ENCODE measurements around the gene CNIH4. TPM values are rescaled to one million over a fixed set of nuclear protein-coding genes. Genes with fewer than 3 reads are reported as not detected.

Gene CNIH4
- total RNA-seq, 1 experiment from 2014 or later = 77.8 TPM

- no peak for TF ChIP-seq PRDM15 (CRISPR knock-in tag; IDR thresholded peaks at IDR 0.05)
Measured at GRCh38 chr1:224399887-224400286, 43.2 kb downstream of the CNIH4 start (continued).

- no peak for TF ChIP-seq E2F5 (CRISPR knock-in tag; IDR thresholded peaks at IDR 0.05)
- no peak for TF ChIP-seq TEAD4 (CRISPR knock-in tag; IDR thresholded peaks at IDR 0.05)
- TF ChIP-seq ZNF425 (CRISPR knock-in tag; conservative IDR thresholded peaks at IDR 0.05) = no peak
- no peak for TF ChIP-seq SMAD4 (CRISPR knock-in tag; IDR thresholded peaks at IDR 0.05)
- TF ChIP-seq NR3C1 (CRISPR knock-in tag; conservative IDR thresholded peaks at IDR 0.05; ENCODE audit: low read depth) = no peak
- no peak for TF ChIP-seq JUN (CRISPR knock-in tag; IDR thresholded peaks at IDR 0.05)
- no peak for TF ChIP-seq NFYB (CRISPR knock-in tag; conservative IDR thresholded peaks at IDR 0.05; ENCODE audit: low read depth)
- no peak for TF ChIP-seq E2F4 (CRISPR knock-in tag; IDR thresholded peaks at IDR 0.05; ENCODE audit: borderline replicate concordance, low read depth)
- TF ChIP-seq SP1 (CRISPR knock-in tag; conservative IDR thresholded peaks at IDR 0.05) = no peak
- no peak for TF ChIP-seq SMAD3 (CRISPR knock-in tag; IDR thresholded peaks at IDR 0.05; ENCODE audit: borderline replicate concordance)
- TF ChIP-seq ESRRA (CRISPR knock-in tag; IDR thresholded peaks at IDR 0.05; ENCODE audit: borderline replicate concordance) = no peak
- TF ChIP-seq TP53 (CRISPR knock-in tag; IDR thresholded peaks at IDR 0.05) = no peak
- no peak for TF ChIP-seq ZNF232 (CRISPR knock-in tag; IDR thresholded peaks at IDR 0.05)
- TF ChIP-seq HMGXB4 (CRISPR knock-in tag; IDR thresholded peaks at IDR 0.05) = no peak
- no peak for TF ChIP-seq ATF6 (CRISPR knock-in tag; IDR thresholded peaks at IDR 0.05)
- no peak for TF ChIP-seq ZNF396 (CRISPR knock-in tag; IDR thresholded peaks at IDR 0.05; ENCODE audit: borderline replicate concordance)
- Mint-ChIP-seq H3K27ac (0 out of 2 replicates have a peak overlapping the region, but pooled peaks have one; percentile 23), H3K4me1 (no peaks in the 10 kb centered on the region), H3K4me3 (no peak overlapping the region), H3K27me3 (ENCODE audit: low read depth) (no peaks in the 10 kb centered on the region), H3K9me3 (no peaks in the 10 kb centered on the region), H3K36me3 (peaks cover 73% of the 10 kb centered on the region)
- ChIA-PET CTCF (no interaction called here), POLR2A (no interaction called here)
- DNase-seq (ENCODE audit: low spot score) = no peak
- no peak for ATAC-seq
Measured at GRCh38 chr1:224402472-224403036, 45.9 kb downstream of the CNIH4 start.
